Endodermal cell (in vitro differentiated cells): ENCODE data around the gene C10orf53. TPM values are rescaled to one million over a fixed set of nuclear protein-coding genes. Genes with fewer than 3 reads are reported as not detected.
A peak's percentile ranks its signal among the peaks of the same experiment; 100 is the strongest.

Source experiments
- DNase-seq: peaks from one replicate; pipeline ENCODE4 v3.0.0-alpha.2; 2017
- H3K27ac ChIP-seq: 2 replicates; pipeline ENCODE4 v1.5.1; 2013; ENCODE audit warnings: mild to moderate bottlenecking, low read depth, low read length, moderate library complexity
- H3K27me3 ChIP-seq: 2 replicates; pipeline ENCODE4 v1.6.1; 2013; ENCODE audit warnings: mild to moderate bottlenecking, low read length, moderate library complexity; ENCODE audit not compliant: insufficient read depth, control insufficient read depth, poor library complexity, severe bottlenecking
- H3K36me3 ChIP-seq: 2 replicates; pipeline ENCODE4 v1.7.0; 2013; ENCODE audit warnings: mild to moderate bottlenecking, low read length, moderate library complexity; ENCODE audit not compliant: control insufficient read depth, insufficient read depth
- H3K4me1 ChIP-seq: one replicate; pipeline ENCODE4 v1.7.0; 2013; ENCODE audit warnings: low read length; ENCODE audit not compliant: control insufficient read depth, insufficient read depth
- H3K4me3 ChIP-seq: 2 replicates; pipeline ENCODE4 v1.5.1; 2013; ENCODE audit warnings: mild to moderate bottlenecking, low read length, moderate library complexity
- H3K9ac ChIP-seq: 2 replicates; pipeline ENCODE4 v1.6.1; 2013; ENCODE audit warnings: mild to moderate bottlenecking, low read length, moderate library complexity; ENCODE audit not compliant: poor library complexity, severe bottlenecking; ENCODE audit errors: extremely low read depth
- H3K9me3 ChIP-seq: 2 replicates; pipeline ENCODE4 v1.6.1; 2013; ENCODE audit warnings: mild to moderate bottlenecking, low read length, moderate library complexity; ENCODE audit not compliant: control insufficient read depth
- H3K27ac Mint-ChIP-seq: 2 replicates; pipeline ENCODE4 v1.8.0; 2020; ENCODE audit warnings: mixed read lengths
- H3K27me3 Mint-ChIP-seq: 2 replicates; pipeline ENCODE4 v1.8.0; 2021; ENCODE audit warnings: mild to moderate bottlenecking, mixed read lengths; ENCODE audit not compliant: insufficient read depth
- H3K36me3 Mint-ChIP-seq: 2 replicates; pipeline ENCODE4 v1.8.0; 2020; ENCODE audit warnings: low read depth, mixed read lengths
- H3K4me1 Mint-ChIP-seq: 2 replicates; pipeline ENCODE4 v1.8.0; 2020; ENCODE audit warnings: mixed read lengths
- H3K4me3 Mint-ChIP-seq: 2 replicates; pipeline ENCODE4 v1.8.0; 2020; ENCODE audit warnings: mild to moderate bottlenecking, moderate library complexity, mixed read lengths
- H3K9me3 Mint-ChIP-seq: 2 replicates; pipeline ENCODE4 v1.8.0; 2020; ENCODE audit warnings: mild to moderate bottlenecking, mixed read lengths
- CTCF ChIP-seq: fragments of 200-600 bp; sonication (generic); conservative IDR thresholded peaks from 2 replicates; pipeline ENCODE4 v1.5.0; 2021; ENCODE audit warnings: antibody characterized with exemption, mild to moderate bottlenecking
- WGBS, 2 experiments: methylation state at CpG; one replicate each; pipeline versions ENCODE4 v1.1.5 to v1.1.7; 2013; ENCODE audit warnings: missing lambda C conversion rate in 2 of 2, mixed read lengths in 1 of 2; ENCODE audit not compliant: insufficient coverage in 1 of 2, insufficient read length in 1 of 2; 5-methylcytosine and 5-hydroxymethylcytosine counted together
- total RNA-seq, 2 donors: library from RNA; stranded (reverse); fragmentation: NEBNext Ultra II Directional in 1 of 2; extraction: Animal tissue kit (Norgen Biotek cat#: 25700) in 1 of 2; gene quantifications; 2 replicates in 1 of 2; 3 replicates in 1 of 2; pipeline ENCODE4 v1.2.1, GENCODE V29; 2021

The C10orf53 gene
- total RNA-seq, 2 donors from 2014 or later = not detected

- no peak overlapping the region for H3K4me3 ChIP-seq
- H3K27ac ChIP-seq = no peak overlapping the region
- Mint-ChIP-seq H3K4me1 (no peaks in the 10 kb centered on the region), H3K9me3 (no peaks in the 10 kb centered on the region), H3K27me3 (peaks cover 21% of the 10 kb centered on the region), H3K4me3 (no peak overlapping the region), H3K27ac (no peak overlapping the region), H3K36me3 (no peaks in the 10 kb centered on the region)
- WGBS, 2 experiments = 87 to 89% methylated on average over 3 to 5 of the region's 5 CpGs
- no peaks in the 10 kb centered on the region for H3K9me3 ChIP-seq
- H3K9ac ChIP-seq = no peak overlapping the region
- no peaks in the 10 kb centered on the region for H3K36me3 ChIP-seq
- no peak for TF ChIP-seq CTCF
- no peaks in the 10 kb centered on the region for H3K4me1 ChIP-seq
- DNase-seq = peak; percentile 13
- H3K27me3 ChIP-seq = no peaks in the 10 kb centered on the region
Measured at GRCh38 chr10:49643241-49644034, 36.0 kb upstream of the C10orf53 start.

- Histone ChIP-seq H3K36me3 (no peaks in the 10 kb centered on the region), H3K27ac (no peak overlapping the region), H3K9ac (no peak overlapping the region), H3K27me3 (no peaks in the 10 kb centered on the region), H3K4me3 (no peak overlapping the region), H3K4me1 (no peaks in the 10 kb centered on the region), H3K9me3 (no peaks in the 10 kb centered on the region)
- H3K4me1 Mint-ChIP-seq = peaks cover under 1% of the 10 kb centered on the region
- no peak overlapping the region for H3K27ac Mint-ChIP-seq
- DNase-seq = peak; percentile 27
- no peaks in the 10 kb centered on the region for H3K36me3 Mint-ChIP-seq
- WGBS, 2 experiments = 85 to 90% methylated on average over 5 to 7 of the region's 7 CpGs
- H3K9me3 Mint-ChIP-seq = no peaks in the 10 kb centered on the region
- no peak for TF ChIP-seq CTCF
- no peak overlapping the region for H3K4me3 Mint-ChIP-seq
- peaks cover 21% of the 10 kb centered on the region for H3K27me3 Mint-ChIP-seq
Measured at GRCh38 chr10:49644035-49644646, 35.3 kb upstream of the C10orf53 start.

GRCh38 chr10:49645417-49645816 is 34.0 kb upstream of the C10orf53 start:
- 90% methylated on average over 2 to 8 of the region's 8 CpGs for WGBS, 2 experiments
- TF ChIP-seq CTCF = no peak
- H3K36me3 Mint-ChIP-seq = no peaks in the 10 kb centered on the region
- H3K27me3 Mint-ChIP-seq = peaks cover 21% of the 10 kb centered on the region
- no peak overlapping the region for H3K27ac Mint-ChIP-seq
- H3K9ac ChIP-seq = no peak overlapping the region
- peaks cover 6% of the 10 kb centered on the region for H3K4me1 Mint-ChIP-seq
- H3K27ac ChIP-seq = no peak overlapping the region
- no peak overlapping the region for H3K4me3 Mint-ChIP-seq
- DNase-seq = peak; percentile 30
- H3K36me3 ChIP-seq = no peaks in the 10 kb centered on the region
- no peak overlapping the region for H3K4me3 ChIP-seq
- H3K9me3 ChIP-seq = no peaks in the 10 kb centered on the region
- no peaks in the 10 kb centered on the region for H3K27me3 ChIP-seq
- H3K4me1 ChIP-seq = no peaks in the 10 kb centered on the region
- H3K9me3 Mint-ChIP-seq = no peaks in the 10 kb centered on the region
